HL-60 (cell line): ENCODE measurements around the gene HOXA11.

Experiments used
- GABPA ChIP-seq: IDR thresholded peaks from 2 replicates; pipeline ENCODE4 v1.6.1; 2012; ENCODE audit warnings: low read depth
- SPI1 ChIP-seq: IDR thresholded peaks from 2 replicates; pipeline ENCODE4 v1.6.1; 2012; ENCODE audit warnings: low read depth, mild to moderate bottlenecking, borderline replicate concordance
- TF ChIP-seq, protein P1 (sequence below): IDR thresholded peaks from one replicate; pipeline ENCODE4 v1.5.1; 2011; ENCODE audit warnings: low read length, control low read depth, inconsistent platforms; ENCODE audit not compliant: insufficient read depth
- TF ChIP-seq, protein P2 (sequence below): IDR thresholded peaks from 2 replicates; pipeline ENCODE4 v1.6.1; 2012; ENCODE audit warnings: low read depth; ENCODE audit not compliant: insufficient replicate concordance

DNA sequence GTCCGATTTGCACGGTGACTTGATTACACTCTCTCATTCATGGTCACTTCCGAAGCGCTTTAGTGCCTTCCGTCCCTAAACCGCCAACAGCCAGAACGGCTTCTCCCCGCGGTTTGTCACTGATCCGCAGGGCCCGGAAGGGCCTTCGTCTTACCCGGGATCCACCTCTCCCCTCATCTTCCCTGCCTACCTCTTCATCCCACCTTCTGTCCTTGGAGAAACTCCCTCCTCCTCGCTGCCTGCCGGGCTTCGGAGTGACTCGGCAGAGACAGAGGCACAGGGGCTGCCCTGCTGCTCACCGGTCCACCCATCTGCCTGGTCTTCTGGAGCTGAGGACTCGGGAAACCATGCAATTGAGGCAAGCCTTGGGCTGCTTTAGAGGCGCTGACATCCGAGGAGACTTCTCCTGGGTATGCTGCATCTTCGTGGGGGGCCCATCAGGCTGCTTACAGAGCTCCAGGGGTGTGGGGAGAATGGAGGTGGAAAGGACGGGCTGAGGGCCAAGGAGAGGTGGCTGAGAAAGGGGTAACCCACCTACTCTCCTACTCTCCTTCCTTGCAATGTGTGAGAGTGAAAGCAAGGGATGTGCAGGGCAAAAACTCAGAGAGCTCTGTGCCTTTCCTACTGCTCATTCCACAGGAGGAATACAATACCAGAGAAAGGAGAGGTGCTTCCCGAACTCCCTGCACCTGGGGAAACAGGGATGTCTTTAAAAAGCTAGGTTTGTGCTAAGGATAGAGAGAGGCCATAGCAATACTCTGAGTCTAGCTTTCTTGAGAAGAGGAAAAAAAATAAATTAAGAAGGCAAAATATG is 1.0 kb upstream of the HOXA11 start:
- TF ChIP-seq, protein P1, sequence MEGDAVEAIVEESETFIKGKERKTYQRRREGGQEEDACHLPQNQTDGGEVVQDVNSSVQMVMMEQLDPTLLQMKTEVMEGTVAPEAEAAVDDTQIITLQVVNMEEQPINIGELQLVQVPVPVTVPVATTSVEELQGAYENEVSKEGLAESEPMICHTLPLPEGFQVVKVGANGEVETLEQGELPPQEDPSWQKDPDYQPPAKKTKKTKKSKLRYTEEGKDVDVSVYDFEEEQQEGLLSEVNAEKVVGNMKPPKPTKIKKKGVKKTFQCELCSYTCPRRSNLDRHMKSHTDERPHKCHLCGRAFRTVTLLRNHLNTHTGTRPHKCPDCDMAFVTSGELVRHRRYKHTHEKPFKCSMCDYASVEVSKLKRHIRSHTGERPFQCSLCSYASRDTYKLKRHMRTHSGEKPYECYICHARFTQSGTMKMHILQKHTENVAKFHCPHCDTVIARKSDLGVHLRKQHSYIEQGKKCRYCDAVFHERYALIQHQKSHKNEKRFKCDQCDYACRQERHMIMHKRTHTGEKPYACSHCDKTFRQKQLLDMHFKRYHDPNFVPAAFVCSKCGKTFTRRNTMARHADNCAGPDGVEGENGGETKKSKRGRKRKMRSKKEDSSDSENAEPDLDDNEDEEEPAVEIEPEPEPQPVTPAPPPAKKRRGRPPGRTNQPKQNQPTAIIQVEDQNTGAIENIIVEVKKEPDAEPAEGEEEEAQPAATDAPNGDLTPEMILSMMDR: no peak
- TF ChIP-seq, protein P2, sequence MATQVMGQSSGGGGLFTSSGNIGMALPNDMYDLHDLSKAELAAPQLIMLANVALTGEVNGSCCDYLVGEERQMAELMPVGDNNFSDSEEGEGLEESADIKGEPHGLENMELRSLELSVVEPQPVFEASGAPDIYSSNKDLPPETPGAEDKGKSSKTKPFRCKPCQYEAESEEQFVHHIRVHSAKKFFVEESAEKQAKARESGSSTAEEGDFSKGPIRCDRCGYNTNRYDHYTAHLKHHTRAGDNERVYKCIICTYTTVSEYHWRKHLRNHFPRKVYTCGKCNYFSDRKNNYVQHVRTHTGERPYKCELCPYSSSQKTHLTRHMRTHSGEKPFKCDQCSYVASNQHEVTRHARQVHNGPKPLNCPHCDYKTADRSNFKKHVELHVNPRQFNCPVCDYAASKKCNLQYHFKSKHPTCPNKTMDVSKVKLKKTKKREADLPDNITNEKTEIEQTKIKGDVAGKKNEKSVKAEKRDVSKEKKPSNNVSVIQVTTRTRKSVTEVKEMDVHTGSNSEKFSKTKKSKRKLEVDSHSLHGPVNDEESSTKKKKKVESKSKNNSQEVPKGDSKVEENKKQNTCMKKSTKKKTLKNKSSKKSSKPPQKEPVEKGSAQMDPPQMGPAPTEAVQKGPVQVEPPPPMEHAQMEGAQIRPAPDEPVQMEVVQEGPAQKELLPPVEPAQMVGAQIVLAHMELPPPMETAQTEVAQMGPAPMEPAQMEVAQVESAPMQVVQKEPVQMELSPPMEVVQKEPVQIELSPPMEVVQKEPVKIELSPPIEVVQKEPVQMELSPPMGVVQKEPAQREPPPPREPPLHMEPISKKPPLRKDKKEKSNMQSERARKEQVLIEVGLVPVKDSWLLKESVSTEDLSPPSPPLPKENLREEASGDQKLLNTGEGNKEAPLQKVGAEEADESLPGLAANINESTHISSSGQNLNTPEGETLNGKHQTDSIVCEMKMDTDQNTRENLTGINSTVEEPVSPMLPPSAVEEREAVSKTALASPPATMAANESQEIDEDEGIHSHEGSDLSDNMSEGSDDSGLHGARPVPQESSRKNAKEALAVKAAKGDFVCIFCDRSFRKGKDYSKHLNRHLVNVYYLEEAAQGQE: no peak
- TF ChIP-seq GABPA (no peak), SPI1 (no peak)
